Fibroblast of pulmonary artery (primary cell): ENCODE measurements around the gene KDR.

Experiments
- DNase-seq: peaks from one replicate; pipeline ENCODE4 v3.0.0-alpha.2; 2010; ENCODE audit warnings: low read depth
- H3K4me3 ChIP-seq: replicated peaks from 2 replicates; pipeline ENCODE4 v1.5.1; 2011; ENCODE audit warnings: low read depth, mild to moderate bottlenecking, control low read depth, low read length, moderate library complexity
- CTCF ChIP-seq: IDR thresholded peaks from 2 replicates; pipeline ENCODE4 v1.5.1; 2011; ENCODE audit warnings: mild to moderate bottlenecking, control low read depth, low read length, inconsistent platforms; ENCODE audit errors: missing control alignments

Gene KDR

GRCh38 chr4:55080174-55080865 is 45.1 kb downstream of the KDR start:
- DNase-seq, result no peak
- H3K4me3 ChIP-seq, result no peak overlapping the region
- no peak for TF ChIP-seq CTCF

GRCh38 chr4:55079451-55080173 is 45.8 kb downstream of the KDR start:
- no peak for DNase-seq
- no peak for TF ChIP-seq CTCF
- no peak overlapping the region for H3K4me3 ChIP-seq

- no peak for TF ChIP-seq CTCF
- DNase-seq, result peak; percentile 94
Measured at GRCh38 chr4:55078987-55079386, 46.4 kb downstream of the KDR start.

GRCh38 chr4:55077577-55077976 is 47.8 kb downstream of the KDR start:
- no peak for DNase-seq
- no peak for TF ChIP-seq CTCF
- H3K4me3 ChIP-seq, result no peak overlapping the region

More at GRCh38 chr4:55078987-55079386, 46.4 kb downstream of the KDR start:
- H3K4me3 ChIP-seq, result no peak overlapping the region

- no peak for TF ChIP-seq CTCF
- peak; percentile 38 for DNase-seq
- H3K4me3 ChIP-seq, result no peak overlapping the region
Measured at GRCh38 chr4:55075823-55076716, 49.3 kb downstream of the KDR start.

GRCh38 chr4:55075376-55075775 is 50.0 kb downstream of the KDR start:
- no peak for TF ChIP-seq CTCF
- H3K4me3 ChIP-seq, result no peak overlapping the region
- no peak for DNase-seq
